ENCODE data around the gene MEX3D.

Gene MEX3D

GRCh38 chr19:1609680-1610474 lies 41.8 kb upstream of the MEX3D start:
- H3K27ac ChIP-seq (replicated peaks) = no peak overlapping the region; the same call in 1 of the 2 replicates
- TF ChIP-seq REST (IDR thresholded peaks at IDR 0.05; ENCODE audit: insufficient replicate concordance, low read depth) = no peak
- no peak for TF ChIP-seq SPI1 (IDR thresholded peaks at IDR 0.05; ENCODE audit: borderline replicate concordance, low read depth)
- TF ChIP-seq POLR2AphosphoS5 (IDR thresholded peaks at IDR 0.05; ENCODE audit: low read depth) = no peak; the same call in 1 of the 2 replicates
- no peak for TF ChIP-seq GABPA (IDR thresholded peaks at IDR 0.05; ENCODE audit: low read depth)
- TF ChIP-seq CTCF (IDR thresholded peaks at IDR 0.05; ENCODE audit: insufficient read depth, low read length) = no peak
- H3K4me3 ChIP-seq (replicated peaks; ENCODE audit: insufficient read depth, low read length) = no peak overlapping the region
- no peak for DNase-seq (ENCODE audit: low read depth in 1 of 2, low spot score in 1 of 2)
- H3K27me3 ChIP-seq (ENCODE audit: insufficient read depth, poor library complexity, severe bottlenecking) = no peaks in the 10 kb centered on the region

- H3K4me3 ChIP-seq (replicated peaks; ENCODE audit: insufficient read depth, low read length) = no peak overlapping the region
- H3K27me3 ChIP-seq (ENCODE audit: insufficient read depth, poor library complexity, severe bottlenecking) = no peaks in the 10 kb centered on the region
- no peak overlapping the region; the same call in 1 of the 2 replicates for H3K27ac ChIP-seq (replicated peaks)
- TF ChIP-seq CTCF (IDR thresholded peaks at IDR 0.05; ENCODE audit: insufficient read depth, low read length) (no peak), SPI1 (IDR thresholded peaks at IDR 0.05; ENCODE audit: borderline replicate concordance, low read depth) (peak; percentile 20; the same call in 1 of the 2 replicates), REST (IDR thresholded peaks at IDR 0.05; ENCODE audit: insufficient replicate concordance, low read depth) (no peak), POLR2AphosphoS5 (IDR thresholded peaks at IDR 0.05; ENCODE audit: low read depth) (no peak), GABPA (IDR thresholded peaks at IDR 0.05; ENCODE audit: low read depth) (no peak)
- peak in 1 of 2 experiments; percentile 28 for DNase-seq (ENCODE audit: low read depth in 1 of 2, low spot score in 1 of 2)
These were observed 40.9 kb upstream of the MEX3D start for GRCh38 chr19:1609103-1609396.

- no peak for DNase-seq (ENCODE audit: low read depth in 1 of 2, low spot score in 1 of 2)
- Histone ChIP-seq H3K4me3 (replicated peaks; ENCODE audit: insufficient read depth, low read length) (no peak overlapping the region), H3K27me3 (ENCODE audit: insufficient read depth, poor library complexity, severe bottlenecking) (no peaks in the 10 kb centered on the region), H3K27ac (replicated peaks) (no peak overlapping the region)
- TF ChIP-seq GABPA (IDR thresholded peaks at IDR 0.05; ENCODE audit: low read depth) = no peak
- TF ChIP-seq CTCF (IDR thresholded peaks at IDR 0.05; ENCODE audit: insufficient read depth, low read length) = no peak
- TF ChIP-seq REST (IDR thresholded peaks at IDR 0.05; ENCODE audit: insufficient replicate concordance, low read depth) = no peak
- no peak for TF ChIP-seq POLR2AphosphoS5 (IDR thresholded peaks at IDR 0.05; ENCODE audit: low read depth)
- TF ChIP-seq SPI1 (IDR thresholded peaks at IDR 0.05; ENCODE audit: borderline replicate concordance, low read depth) = no peak
These were observed 40.4 kb upstream of the MEX3D start for GRCh38 chr19:1608359-1609102.
